Frontal cortex (tissue), 4 donors: ENCODE data around the gene IFT22. TPM values are rescaled to one million over a fixed set of nuclear protein-coding genes. Genes with fewer than 3 reads are reported as not detected.
"Not testable (repeated sequence)": the region's sequence is repeated elsewhere in the genome, so short reads cannot be mapped to it uniquely, and the experiment has no call there.

Experiments
- DNase-seq, 2 donors: peaks; one replicate each; pipeline ENCODE4 v3.0.0; 2012; ENCODE audit warnings: low spot score in 2 of 2
- FAIRE-seq: peaks from 2 replicates; lab custom pipeline; 2012; peaks lifted over from hg19 to GRCh38; lab: Jason Lieb, UNC
- total RNA-seq: library from RNA; depleted of rRNA; stranded (reverse); fragments of >200 nt; gene quantifications from one replicate; pipeline ENCODE4 v1.2.3, GENCODE V29; 2014
- donor health status: control.
- donor health status: control.
- donor health status: control.

The IFT22 gene
- 33.8 TPM for total RNA-seq

GRCh38 chr7:101321491-101322401 is at the start of gene IFT22:
IFT22 (minus strand) TSS chr7:101321812; CDS start chr7:101321709, 103 bp downstream.
- DNase-seq (peak; percentile 92 to 96), FAIRE-seq (no peak)

DNA sequence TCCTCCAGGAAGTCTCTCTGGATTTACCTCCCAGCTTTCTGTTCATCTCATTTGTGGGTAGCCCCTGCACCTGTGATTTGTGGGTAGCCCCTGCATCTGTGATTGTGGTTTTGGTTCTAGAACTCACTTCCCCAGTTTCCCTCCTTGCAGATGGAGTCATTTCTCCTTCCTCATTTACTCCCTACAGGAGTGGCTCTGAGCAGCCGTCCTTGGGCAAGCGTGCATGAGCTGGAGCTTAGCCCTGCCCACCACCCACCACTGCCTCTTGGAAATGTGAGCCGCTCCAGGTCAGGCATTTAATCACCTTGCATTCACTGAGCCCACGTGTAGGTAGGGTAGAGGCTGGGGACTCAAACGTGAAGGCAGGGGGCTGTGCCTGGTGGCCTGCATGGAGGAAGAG is 49.2 kb upstream of the IFT22 start:
- no peak for DNase-seq

DNA sequence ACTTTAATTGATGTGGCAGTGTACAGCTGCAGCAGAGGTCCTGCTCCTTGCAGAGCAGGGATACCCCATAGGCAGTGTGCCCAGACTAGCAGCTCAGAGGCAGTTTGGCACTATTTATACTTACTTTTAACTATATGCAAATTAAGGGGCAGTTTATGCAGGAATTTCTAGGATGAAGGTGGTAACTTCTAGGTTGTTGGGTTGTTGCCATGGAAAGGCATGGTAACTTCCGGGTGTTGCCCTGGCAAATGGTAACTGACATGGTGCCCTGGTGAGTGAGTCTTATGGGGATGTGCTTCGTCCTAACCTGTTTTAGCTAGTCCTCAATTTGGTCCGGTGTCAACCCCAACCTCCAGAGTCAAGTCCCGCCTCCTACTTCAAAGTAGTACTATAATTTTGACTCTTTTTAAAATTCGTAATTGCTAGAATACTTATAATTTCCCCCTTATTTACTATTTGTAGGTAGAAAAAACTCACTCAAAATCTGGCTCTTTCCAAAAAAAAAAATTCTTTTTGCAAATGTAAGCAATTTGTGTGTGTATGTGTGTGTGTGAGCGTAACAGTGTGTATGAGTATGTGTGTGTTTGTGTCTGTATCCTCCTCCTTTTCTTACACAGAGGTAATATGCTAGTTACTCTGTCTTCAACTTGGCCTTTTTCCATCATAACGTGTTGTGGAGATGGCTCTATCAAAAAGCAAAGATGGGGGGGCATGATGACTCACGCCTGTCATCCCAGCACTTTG is 47.0 kb upstream of the IFT22 start:
- FAIRE-seq (no peak), DNase-seq (no peak)

More for the DNA sequence above, 49.2 kb upstream of the IFT22 start:
- no peak for FAIRE-seq

- no peak for FAIRE-seq
- no peak for DNase-seq
These were observed 46.1 kb upstream of the IFT22 start for GRCh38 chr7:101367676-101368075.

- DNase-seq (no peak), FAIRE-seq (no peak)
These were observed 44.3 kb upstream of the IFT22 start for GRCh38 chr7:101365956-101366355.

GRCh38 chr7:101363734-101364374 is 42.2 kb upstream of the IFT22 start:
- peak; percentile 73 to 81 for DNase-seq
- FAIRE-seq, result no peak

- DNase-seq, result peak in 1 of 2 donors; percentile 44
- FAIRE-seq, result no peak
These were observed 41.7 kb upstream of the IFT22 start for GRCh38 chr7:101363196-101363733.

GRCh38 chr7:101362334-101363195 is 41.0 kb upstream of the IFT22 start, which contains the start of gene COL26A1:
COL26A1 (plus strand) TSS chr7:101362875; CDS start chr7:101363033, 158 bp downstream.
- DNase-seq (peak; percentile 58), FAIRE-seq (no peak)

GRCh38 chr7:101357433-101357832 is 35.8 kb upstream of the IFT22 start:
- FAIRE-seq, result no peak
- no peak for DNase-seq

GRCh38 chr7:101352920-101353308 is 31.3 kb upstream of the IFT22 start:
- DNase-seq (no peak), FAIRE-seq (no peak)

- not testable (repeated sequence) for DNase-seq, FAIRE-seq
These were observed 27.7 kb upstream of the IFT22 start for GRCh38 chr7:101349300-101349699.

- FAIRE-seq, result not testable (repeated sequence)
These were observed 26.9 kb upstream of the IFT22 start for GRCh38 chr7:101348456-101349067.

GRCh38 chr7:101347477-101347876 is 25.9 kb upstream of the IFT22 start:
- FAIRE-seq (no peak), DNase-seq (no peak)

More at GRCh38 chr7:101348456-101349067, 26.9 kb upstream of the IFT22 start:
- DNase-seq, result not testable (repeated sequence)

DNA sequence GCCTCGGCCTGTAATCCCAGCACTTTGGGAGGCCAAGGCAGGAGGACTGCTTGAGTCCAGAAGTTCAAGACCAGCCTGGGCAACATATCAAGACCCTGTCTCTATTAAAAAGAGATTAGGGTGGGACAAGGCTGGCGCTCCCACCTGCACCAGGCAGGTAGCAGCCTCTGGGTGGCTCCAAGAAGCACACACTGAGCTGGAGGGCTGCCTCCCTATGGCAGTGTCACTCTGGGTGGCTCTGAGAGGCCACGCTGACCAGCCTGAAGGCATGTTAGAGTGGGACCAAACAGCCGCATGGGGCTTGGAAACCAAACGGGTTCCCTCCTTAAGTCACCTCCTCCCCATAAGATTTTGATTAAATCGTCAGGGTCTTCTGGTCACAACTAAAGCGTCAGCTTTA is 21.3 kb upstream of the IFT22 start:
- no peak for FAIRE-seq

GRCh38 chr7:101340379-101340778 is 18.8 kb upstream of the IFT22 start:
- DNase-seq (no peak), FAIRE-seq (no peak)

More for the DNA sequence above, 21.3 kb upstream of the IFT22 start:
- no peak for DNase-seq

GRCh38 chr7:101333912-101334311 is 12.3 kb upstream of the IFT22 start:
- FAIRE-seq, result no peak
- DNase-seq, result no peak

DNA sequence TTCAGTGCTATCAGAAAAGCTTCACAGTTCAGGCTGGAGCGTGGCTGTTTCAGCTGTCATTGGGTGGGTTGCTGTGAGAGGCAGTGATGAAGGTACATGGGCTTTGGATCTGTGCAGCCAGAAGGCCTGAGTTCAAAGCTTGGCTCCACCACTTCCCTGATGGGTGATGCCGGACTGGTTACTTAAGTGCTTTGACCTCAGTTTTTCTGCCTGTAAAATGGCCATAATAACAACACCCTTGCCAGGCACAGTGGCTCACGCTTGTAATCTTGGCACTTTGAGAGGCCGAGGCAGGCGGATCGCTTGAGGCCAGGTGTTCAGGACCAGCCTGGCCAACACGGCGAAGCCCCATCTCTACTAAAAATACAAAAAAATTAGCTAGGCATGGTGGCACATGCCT is 10.4 kb upstream of the IFT22 start:
- DNase-seq, result no peak
- FAIRE-seq, result no peak

GRCh38 chr7:101330011-101330484 is 8.4 kb upstream of the IFT22 start:
- DNase-seq, result no peak
- no peak for FAIRE-seq
